GM21529 (cell line): ENCODE data around the gene HDAC8.
"Not testable (repeated sequence)": the region's sequence is repeated elsewhere in the genome, so short reads cannot be mapped to it uniquely, and the experiment has no call there.

Source experiments
- ATAC-seq: cut with Tn5 transposase; IDR thresholded peaks from one replicate; pipeline ENCODE4 v1.9.1; 2021; ENCODE audit not compliant: unreplicated experiment

Gene HDAC8

GRCh38 chrX:72572248-72573157 lies at the start of gene HDAC8:
Gene HDAC8, minus strand, starts transcription at chrX:72572843. Its CDS starts 82 bp downstream, at chrX:72572761.
- ATAC-seq: peak; percentile 96

GRCh38 chrX:72621625-72622485 lies 49.2 kb upstream of the HDAC8 start:
- peak; percentile 70 for ATAC-seq

DNA sequence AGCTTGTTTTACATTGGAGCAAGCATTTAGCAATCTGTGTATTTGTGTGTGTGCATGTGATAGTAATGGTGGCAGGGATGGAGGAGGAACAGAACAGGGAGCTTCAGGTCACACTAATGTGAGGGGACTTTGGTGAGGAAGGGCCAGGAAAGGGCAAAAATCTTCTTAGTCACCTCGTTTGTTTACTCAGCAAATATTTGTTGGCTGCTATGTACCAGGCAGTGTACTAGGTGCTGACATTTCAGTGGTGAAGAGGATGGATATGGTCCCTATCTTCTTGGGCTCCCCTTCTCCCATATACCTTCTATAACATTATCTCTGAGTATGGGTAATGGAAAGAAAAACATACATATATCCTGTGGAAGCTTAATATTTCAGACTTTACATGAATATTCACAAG lies 48.5 kb upstream of the HDAC8 start:
- peak; percentile 9 for ATAC-seq

DNA sequence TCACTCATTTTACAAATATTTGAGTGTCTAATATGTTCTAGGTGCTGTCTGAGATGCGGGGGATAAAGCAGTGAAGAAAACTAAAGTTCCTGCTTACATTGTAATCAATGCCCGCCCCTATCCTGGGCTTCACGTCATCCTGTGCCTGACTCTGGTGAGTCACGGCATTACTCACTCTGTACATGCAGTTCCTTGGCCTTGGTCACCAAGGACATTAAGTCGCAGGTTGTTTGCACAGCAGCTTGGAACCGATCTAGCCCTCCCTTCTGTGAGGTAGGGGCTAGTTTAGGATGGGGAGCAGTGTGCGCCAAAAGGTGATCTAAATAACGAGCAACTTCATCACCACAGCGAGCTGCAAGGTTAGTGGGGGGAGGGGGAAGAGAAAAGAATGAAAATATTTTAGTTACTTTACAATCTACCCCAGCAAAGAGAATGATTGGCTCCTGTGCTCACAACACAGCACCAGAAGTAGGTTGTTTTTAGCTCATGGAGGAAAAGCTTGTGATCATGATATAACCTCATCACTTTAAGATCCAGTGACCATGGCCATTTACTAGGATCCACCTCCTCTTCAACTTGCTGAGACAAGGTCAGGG lies 48.0 kb upstream of the HDAC8 start:
- ATAC-seq: no peak

GRCh38 chrX:72609313-72609712 lies 36.7 kb upstream of the HDAC8 start:
- ATAC-seq: no peak

GRCh38 chrX:72604705-72605104 lies 32.1 kb upstream of the HDAC8 start:
- no peak for ATAC-seq

DNA sequence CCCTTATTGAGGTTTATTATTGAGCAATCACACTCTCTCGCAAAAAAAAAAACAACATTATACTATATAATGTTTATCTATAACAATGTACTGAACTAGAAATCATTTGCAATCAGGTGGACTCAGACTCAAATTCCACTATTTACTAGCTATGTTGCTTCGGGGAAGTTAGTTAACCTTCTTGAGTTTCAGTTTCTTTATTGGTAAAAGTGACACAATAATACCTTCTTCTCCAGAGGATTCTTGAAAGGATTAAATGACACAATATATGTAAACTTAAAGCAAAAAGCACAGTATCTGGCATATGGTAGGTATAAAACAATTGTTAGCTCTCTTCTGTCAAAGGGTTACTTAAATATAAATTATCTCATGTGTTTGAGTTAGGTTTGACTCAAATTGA lies 31.5 kb upstream of the HDAC8 start:
- no peak for ATAC-seq

DNA sequence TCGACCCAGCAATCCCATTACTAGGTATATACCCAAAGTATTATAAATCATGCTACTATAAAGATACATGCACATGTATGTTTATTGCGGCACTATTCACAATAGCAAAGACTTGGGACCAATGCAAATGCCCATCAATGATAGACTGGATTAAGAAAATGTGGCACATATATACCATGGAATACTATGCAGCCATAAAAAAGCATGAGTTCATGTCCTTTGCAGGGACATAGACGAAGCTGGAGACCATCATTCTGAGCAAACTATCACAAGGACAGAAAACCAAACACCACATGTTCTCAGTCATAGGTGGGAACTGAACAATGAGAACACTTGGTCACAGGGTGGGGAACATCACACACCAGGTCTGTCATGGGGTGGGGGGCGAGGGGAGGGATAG lies 18.4 kb upstream of the HDAC8 start:
- ATAC-seq: not testable (repeated sequence)

DNA sequence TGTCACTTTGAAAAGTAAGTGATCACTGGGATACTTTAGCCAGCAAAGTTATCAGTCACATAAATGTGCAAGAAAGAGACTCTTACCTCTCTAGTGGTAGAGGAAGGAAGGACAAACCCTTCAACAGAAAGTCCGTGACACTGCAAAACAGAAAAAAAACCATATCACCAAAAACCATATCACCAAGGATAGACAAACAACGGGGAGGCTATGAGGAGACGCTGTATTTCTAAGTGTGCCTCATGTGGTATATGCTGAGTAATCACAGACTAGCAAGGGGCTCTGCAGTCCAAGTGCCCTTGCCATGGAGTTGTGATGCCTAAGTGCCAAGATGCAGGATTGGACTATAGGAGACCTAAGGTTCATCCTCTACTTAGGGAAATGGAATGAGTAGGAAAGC lies 11.5 kb upstream of the HDAC8 start:
- no peak for ATAC-seq

DNA sequence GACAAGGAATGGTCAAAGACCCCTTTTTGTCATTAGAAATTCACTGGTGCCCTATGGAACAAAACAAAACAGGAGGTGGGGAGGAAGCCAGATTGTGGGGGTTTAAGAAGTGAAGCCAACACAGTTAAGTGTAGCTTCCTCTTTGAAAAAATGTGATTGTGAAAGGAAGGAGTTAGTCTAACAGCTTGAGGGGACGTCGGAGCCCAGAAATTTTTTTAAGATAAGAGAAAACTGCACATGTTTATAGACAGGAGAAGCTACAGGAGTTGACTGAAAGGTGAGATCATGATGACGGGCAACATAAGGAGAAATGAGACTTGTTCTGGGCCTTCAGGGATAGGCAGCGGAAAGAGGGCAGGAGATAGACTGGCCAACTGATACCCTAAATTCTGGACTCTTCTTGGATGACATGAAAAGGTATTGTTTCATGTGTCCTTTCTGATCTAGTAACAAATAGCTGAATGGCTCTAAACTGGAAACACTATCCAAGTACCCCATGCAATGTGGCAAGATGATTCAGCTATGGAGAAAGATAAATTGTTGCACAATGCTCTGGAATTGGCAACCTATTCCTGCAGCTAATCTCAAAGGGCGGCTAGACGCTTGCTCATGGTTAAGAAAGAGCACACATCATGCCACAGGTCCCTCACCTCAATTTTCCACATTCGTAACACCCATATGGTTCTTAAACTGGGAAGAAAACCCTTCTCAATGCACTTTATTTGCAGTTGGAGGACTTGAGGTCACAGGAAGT lies 3.7 kb upstream of the HDAC8 start:
- ATAC-seq: no peak

DNA sequence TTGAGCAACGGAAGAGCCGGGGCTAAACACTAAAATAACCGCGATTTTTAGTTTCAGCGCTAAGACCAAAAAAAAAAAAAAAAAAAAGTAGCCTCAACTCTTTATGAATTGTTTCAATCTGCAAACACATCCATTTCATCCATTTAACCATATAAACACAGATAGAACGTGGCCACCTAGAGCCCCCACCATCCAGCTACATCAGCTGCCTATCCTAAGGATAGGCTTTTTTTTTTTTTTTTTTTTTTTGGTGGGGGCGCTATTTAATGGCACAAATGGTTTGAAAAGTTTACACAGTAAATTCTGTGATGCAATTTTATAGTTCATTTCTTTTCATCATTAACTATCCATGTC lies 492 bp upstream of the HDAC8 start:
- peak; percentile 26 for ATAC-seq

DNA sequence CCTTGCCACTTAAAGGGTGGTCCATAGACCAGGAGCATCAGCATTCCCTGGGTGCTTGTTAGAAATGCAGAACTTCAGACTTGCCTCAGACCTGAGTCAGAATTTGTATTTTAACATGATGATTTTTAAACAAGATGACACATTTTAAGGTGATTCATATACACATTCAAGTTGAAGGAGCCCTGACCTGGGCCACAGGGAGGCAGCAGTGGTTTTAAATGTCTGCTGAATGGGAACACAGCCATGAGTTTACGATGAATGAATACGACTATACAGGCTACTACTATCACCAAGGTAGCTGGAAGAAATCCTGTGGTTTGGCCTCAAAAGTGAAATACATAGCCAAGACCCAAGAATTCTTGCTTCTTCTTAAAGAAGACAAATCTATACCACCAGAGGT lies 2.9 kb downstream of the HDAC8 start:
- ATAC-seq: no peak

GRCh38 chrX:72568406-72569092 lies 4.1 kb downstream of the HDAC8 start:
- no peak for ATAC-seq

- no peak for ATAC-seq
These were observed 6.2 kb downstream of the HDAC8 start for GRCh38 chrX:72566448-72566847.

DNA sequence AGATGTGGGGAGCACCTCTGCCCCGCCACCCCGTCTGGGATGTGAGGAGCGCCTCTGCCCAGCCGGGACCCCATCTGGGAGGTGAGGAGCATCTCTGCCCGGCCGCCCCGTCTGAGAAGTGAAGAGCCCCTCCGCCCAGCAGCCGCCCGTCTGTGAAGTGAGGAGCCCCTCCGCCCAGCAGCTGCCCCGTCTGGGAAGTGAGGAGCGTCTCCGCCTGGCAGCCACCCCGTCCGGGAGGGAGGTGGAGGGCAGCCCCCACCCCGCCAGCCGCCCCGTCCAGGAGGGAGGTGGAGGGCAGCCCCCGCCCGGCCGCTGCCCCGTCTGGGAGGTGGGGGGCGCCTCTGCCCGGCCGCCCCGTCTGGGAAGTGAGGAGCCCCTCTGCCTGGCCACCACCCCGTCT lies 13.0 kb downstream of the HDAC8 start:
- ATAC-seq: not testable (repeated sequence)

DNA sequence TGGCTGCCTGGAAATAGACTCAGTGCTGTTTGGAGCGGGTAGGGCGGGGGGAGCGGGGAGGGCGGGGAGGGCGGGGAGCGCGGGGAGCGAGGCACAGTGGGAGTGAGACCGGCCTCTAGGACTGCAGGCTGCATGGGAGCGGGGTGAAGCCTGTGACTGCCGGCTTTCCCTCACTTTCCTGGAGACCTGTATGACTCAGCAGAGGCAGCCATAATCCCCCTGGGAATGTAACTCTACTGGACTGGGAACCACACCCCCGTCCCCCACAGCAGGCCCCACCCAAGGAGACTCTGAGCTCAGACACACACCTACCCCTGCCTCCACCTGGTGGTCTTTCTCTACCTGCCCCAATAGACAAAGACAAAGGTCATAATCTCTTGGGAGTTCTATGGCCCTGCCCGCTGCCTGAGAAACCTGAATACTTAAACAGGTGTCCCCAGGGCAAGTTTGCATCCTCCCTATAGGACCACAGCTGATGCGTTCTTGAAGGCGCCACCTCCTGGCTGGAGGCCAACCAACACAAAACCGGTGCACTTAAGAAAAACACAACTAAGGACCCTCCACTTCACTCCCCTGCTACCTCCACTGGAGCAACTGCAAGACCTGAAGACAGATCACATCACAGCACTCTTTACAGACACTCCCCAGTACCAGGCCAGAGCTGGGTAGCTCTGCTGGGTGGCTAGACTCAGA lies 18.0 kb downstream of the HDAC8 start:
- no peak for ATAC-seq

GRCh38 chrX:72552443-72552842 lies 20.2 kb downstream of the HDAC8 start:
- ATAC-seq: not testable (repeated sequence)

GRCh38 chrX:72545990-72546389 lies 26.7 kb downstream of the HDAC8 start:
- ATAC-seq: no peak

DNA sequence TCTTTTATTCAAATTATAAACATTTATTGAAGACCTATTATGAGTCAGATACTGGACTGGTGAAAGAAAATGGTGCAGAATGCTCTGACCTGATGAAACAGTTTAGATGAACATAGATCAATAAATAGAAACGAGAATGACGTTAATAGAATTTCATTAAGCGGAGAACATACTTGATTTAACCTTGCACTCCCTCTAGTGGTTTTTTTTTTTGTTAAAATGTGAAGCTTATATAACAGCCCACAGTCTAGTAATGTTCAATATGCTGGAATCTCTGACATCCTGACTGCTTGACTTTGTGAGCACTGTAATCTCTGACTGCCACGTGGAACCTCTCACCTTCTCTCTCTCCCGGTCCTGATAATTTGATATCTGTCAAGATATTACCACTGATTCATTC lies 32.3 kb downstream of the HDAC8 start:
- ATAC-seq: no peak

GRCh38 chrX:72539822-72540221 lies 32.8 kb downstream of the HDAC8 start:
- ATAC-seq: no peak
